ENCODE data around the gene SPRY2.
"Not testable (repeated sequence)": the region's sequence is repeated elsewhere in the genome, so short reads cannot be mapped to it uniquely, and the experiment has no call there.

The SPRY2 gene

GRCh38 chr13:80348314-80348713 lies 7.4 kb upstream of the SPRY2 start:
- no peak for DNase-seq

GRCh38 chr13:80345771-80346510 lies 5.0 kb upstream of the SPRY2 start:
- no peak for DNase-seq

- DNase-seq, result not testable (repeated sequence)
These were observed 3.1 kb upstream of the SPRY2 start for GRCh38 chr13:80344032-80344431.

- peak; percentile 59 for DNase-seq
These were observed 1.8 kb upstream of the SPRY2 start for GRCh38 chr13:80342471-80343371.

- DNase-seq, result no peak
These were observed 937 bp upstream of the SPRY2 start for GRCh38 chr13:80341756-80342370.

- DNase-seq, result peak; percentile 64
These were observed 250 bp downstream of the SPRY2 start for GRCh38 chr13:80340651-80341100.

GRCh38 chr13:80339912-80340650 lies 845 bp downstream of the SPRY2 start:
- DNase-seq, result no peak

GRCh38 chr13:80339563-80339911 lies 1.4 kb downstream of the SPRY2 start:
- no peak for DNase-seq

GRCh38 chr13:80338781-80339562 lies 2.0 kb downstream of the SPRY2 start:
- DNase-seq, result peak; percentile 75

GRCh38 chr13:80337288-80338081 lies 3.4 kb downstream of the SPRY2 start:
- DNase-seq, result no peak

- no peak for DNase-seq
These were observed 4.1 kb downstream of the SPRY2 start for GRCh38 chr13:80336776-80337287.

GRCh38 chr13:80336370-80336769 lies 4.6 kb downstream of the SPRY2 start:
- DNase-seq, result no peak

GRCh38 chr13:80334597-80335260 lies 6.2 kb downstream of the SPRY2 start:
- DNase-seq, result no peak

GRCh38 chr13:80331984-80332383 lies 8.9 kb downstream of the SPRY2 start:
- no peak for DNase-seq

- DNase-seq, result no peak
These were observed 11.7 kb downstream of the SPRY2 start for GRCh38 chr13:80329250-80329649.

- no peak for DNase-seq
These were observed 21.9 kb downstream of the SPRY2 start for GRCh38 chr13:80319004-80319403.

- no peak for DNase-seq
These were observed 25.9 kb downstream of the SPRY2 start for GRCh38 chr13:80314711-80315653.

GRCh38 chr13:80313668-80314256 lies 27.2 kb downstream of the SPRY2 start:
- no peak for DNase-seq

- DNase-seq, result no peak
These were observed 28.0 kb downstream of the SPRY2 start for GRCh38 chr13:80312967-80313366.
